ENCODE results near the gene REV3L.

Gene REV3L

DNA sequence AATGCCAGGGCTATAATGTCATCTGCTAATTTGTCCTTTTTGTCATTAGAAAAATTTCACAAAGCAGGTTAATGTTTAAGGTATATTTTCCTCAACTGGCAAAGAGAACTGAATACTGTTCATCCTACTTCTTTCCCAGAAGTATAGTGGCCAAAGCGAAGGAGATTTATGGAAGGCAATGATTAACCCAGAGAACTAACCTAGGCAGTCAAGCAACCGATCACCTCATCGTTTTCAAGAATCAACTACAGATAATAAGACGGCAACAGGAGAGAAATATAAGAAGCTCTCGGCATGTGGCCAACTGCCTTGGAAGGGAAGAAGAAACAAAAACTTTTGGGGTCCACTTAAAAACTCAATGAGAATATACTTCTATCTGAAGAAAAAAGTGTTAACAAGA lies 38.2 kb downstream of the REV3L start:
- TF ChIP-seq, protein P1, sequence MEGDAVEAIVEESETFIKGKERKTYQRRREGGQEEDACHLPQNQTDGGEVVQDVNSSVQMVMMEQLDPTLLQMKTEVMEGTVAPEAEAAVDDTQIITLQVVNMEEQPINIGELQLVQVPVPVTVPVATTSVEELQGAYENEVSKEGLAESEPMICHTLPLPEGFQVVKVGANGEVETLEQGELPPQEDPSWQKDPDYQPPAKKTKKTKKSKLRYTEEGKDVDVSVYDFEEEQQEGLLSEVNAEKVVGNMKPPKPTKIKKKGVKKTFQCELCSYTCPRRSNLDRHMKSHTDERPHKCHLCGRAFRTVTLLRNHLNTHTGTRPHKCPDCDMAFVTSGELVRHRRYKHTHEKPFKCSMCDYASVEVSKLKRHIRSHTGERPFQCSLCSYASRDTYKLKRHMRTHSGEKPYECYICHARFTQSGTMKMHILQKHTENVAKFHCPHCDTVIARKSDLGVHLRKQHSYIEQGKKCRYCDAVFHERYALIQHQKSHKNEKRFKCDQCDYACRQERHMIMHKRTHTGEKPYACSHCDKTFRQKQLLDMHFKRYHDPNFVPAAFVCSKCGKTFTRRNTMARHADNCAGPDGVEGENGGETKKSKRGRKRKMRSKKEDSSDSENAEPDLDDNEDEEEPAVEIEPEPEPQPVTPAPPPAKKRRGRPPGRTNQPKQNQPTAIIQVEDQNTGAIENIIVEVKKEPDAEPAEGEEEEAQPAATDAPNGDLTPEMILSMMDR (IDR thresholded peaks at IDR 0.05; ENCODE audit: insufficient read depth, low read depth, low read length, missing control alignments): no peak
- DNase-seq (ENCODE audit: low read depth): no peak
- no peak overlapping the region for H3K4me3 ChIP-seq (ENCODE audit: low read length)

DNA sequence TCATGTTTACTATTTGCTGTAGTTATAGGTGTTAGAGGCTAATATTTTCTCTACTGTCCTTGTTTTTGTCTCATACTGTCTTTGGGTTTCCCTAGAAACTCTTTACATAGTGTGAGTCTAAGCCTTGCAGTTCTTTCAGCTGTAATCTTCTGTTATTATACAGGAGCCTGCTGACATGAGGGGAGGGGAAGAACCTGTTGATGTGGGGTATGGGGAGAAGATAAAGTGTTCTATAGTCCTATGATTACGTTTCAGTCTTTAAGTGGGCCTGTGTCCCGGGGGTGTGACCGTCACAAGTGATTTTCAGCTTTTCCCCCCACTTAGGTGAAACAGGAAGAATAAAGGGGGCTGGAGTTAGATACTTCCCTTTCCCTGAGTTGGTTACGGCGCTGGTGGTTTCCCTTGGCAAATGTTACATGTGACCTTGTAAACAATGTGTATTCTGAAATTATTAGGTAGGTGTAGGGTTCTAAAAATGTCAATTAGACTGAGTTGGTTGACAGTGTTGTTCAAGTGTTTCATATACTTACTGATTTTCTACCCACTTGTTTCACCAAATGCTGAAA lies 41.3 kb downstream of the REV3L start:
- no peak overlapping the region for H3K4me3 ChIP-seq (ENCODE audit: low read length)
- TF ChIP-seq, protein P1 (IDR thresholded peaks at IDR 0.05; ENCODE audit: insufficient read depth, low read depth, low read length, missing control alignments): no peak
- DNase-seq (ENCODE audit: low read depth): no peak

DNA sequence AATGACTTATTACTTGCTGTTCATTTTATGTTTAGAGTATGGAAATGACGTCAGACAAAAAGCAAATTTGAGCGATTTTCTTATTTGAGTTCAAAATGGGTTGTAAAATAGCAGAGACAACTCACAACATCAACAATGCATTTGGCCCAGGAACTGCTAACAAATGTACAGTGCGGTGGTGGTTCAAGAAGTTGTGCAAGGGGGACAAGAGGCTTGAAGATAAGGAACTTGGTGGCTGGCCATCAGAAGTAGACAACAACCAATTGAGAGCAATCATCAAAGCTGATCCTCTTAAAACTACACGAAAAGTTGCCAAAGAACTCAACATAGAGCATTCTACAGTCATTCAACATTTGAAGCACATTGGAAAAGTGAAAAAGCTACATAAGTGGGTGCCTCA lies 43.8 kb downstream of the REV3L start:
- H3K4me3 ChIP-seq (ENCODE audit: low read length): no peak overlapping the region
- no peak for DNase-seq (ENCODE audit: low read depth)
- TF ChIP-seq, protein P1 (IDR thresholded peaks at IDR 0.05; ENCODE audit: insufficient read depth, low read depth, low read length, missing control alignments): no peak

DNA sequence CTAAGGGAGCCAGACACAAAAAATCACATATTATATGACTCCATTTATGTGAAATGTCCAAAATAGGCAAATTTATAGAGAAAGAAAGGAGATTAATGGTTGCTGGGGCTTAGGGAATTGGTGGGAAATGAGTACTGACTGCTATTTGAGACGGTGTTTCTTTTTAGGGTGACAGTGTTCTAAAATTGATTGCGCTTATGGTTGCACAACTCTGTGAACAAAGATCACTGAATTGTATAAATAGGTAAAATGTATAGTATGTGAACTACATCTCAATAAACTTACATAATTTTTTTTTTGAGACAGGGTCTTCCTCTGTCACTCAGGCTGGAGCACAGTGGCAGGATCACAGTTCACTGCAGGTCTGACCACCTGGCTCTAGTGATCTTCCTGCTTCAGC lies 45.4 kb downstream of the REV3L start:
- no peak for DNase-seq (ENCODE audit: low read depth)
- TF ChIP-seq, protein P1 (IDR thresholded peaks at IDR 0.05; ENCODE audit: insufficient read depth, low read depth, low read length, missing control alignments): no peak
- H3K4me3 ChIP-seq (ENCODE audit: low read length): no peak overlapping the region

DNA sequence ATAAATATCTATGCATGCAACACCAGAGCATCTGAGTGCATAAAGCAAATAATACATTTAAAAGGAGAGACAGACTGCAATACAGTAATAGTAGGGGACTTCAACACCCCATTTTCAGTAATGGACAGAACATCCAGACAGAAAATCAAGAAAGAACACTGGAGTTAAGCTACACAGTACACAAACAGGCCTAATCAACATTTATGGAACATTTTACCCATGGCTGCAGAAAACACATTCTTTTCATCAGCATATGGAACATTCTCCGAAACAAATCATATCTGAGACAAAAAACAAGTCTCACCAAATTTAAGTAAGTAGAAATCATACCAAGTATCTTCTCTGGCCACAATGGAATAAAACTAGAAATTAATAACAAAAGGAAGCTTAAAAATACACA lies 50.5 kb downstream of the REV3L start:
- TF ChIP-seq, protein P1 (IDR thresholded peaks at IDR 0.05; ENCODE audit: insufficient read depth, low read depth, low read length, missing control alignments): no peak
- DNase-seq (ENCODE audit: low read depth): no peak
- no peak overlapping the region for H3K4me3 ChIP-seq (ENCODE audit: low read length)

DNA sequence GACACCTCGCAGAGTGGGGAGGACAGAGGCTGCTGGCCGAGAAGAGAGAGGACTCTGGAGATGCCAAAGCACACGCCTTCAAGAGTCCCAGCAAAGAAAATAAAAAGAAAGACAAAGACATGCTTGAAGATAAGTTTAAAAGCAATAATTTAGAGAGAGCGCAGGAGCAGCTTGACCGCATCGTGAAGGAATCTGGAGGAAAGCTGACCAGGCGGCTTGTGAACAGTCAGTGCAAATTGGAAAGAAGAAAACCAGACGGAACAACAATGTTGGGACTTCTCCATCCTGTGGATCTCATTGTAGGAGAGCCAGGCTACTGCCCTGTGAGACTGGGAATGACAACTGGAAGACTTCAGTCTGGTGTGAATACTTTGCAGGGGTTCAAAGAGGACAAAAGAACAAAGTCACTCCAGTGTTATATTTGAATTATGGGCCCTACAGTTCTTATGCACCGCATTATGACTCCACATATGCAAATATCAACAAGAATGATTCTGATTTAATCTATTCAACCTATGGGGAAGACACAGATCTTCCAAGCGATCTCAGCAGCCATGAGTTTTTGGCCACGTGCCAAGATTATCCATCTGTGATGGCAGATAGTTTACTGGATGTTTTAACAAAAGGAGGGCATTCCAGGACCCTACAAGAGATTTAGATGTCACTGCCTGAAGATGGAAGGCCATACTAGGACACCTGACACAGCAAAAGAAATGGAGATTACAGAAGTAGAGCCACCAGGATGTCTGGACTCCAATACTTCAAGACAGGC lies 52.2 kb downstream of the REV3L start:
- no peak for DNase-seq (ENCODE audit: low read depth)
- H3K4me3 ChIP-seq (ENCODE audit: low read length): no peak overlapping the region
- TF ChIP-seq, protein P1 (IDR thresholded peaks at IDR 0.05; ENCODE audit: insufficient read depth, low read depth, low read length, missing control alignments): no peak

DNA sequence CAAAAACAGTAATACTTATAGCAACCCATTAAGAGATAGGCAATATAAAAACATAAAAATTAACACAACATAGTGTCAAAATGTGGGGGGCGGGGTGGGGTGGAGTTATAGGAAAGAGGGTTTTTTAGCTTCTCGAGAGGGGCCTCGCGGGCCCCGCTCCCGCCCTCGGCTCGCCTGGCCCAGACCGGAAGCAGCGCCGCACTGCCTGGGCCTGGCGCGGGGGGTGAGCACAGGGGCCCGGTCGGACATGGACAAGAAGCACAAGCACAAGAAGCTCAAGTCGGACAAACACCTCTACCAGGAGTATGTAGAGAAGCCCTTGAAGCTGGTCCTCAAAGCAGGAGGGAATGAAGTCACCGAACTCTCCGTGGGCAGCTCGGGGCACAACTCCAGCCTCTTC lies 53.4 kb downstream of the REV3L start:
- H3K4me3 ChIP-seq (ENCODE audit: low read length): no peak overlapping the region
- TF ChIP-seq, protein P1 (IDR thresholded peaks at IDR 0.05; ENCODE audit: insufficient read depth, low read depth, low read length, missing control alignments): no peak
- DNase-seq (ENCODE audit: low read depth): no peak

Measured in epithelial cell of esophagus (primary cell).